Activated CD4-positive, alpha-beta T cell treated with anti-CD3 and anti-CD28 coated beads, Interleukin-2, amount 50 U/mL, for 1 hour (primary cell): ENCODE measurements around the gene HOXC9.
"Not testable (repeated sequence)": the region's sequence is repeated elsewhere in the genome, so short reads cannot be mapped to it uniquely, and the experiment has no call there.

Source experiments
- DNase-seq: peaks from one replicate; pipeline ENCODE4 v3.0.0-alpha.2; 2020

Gene HOXC9

DNA sequence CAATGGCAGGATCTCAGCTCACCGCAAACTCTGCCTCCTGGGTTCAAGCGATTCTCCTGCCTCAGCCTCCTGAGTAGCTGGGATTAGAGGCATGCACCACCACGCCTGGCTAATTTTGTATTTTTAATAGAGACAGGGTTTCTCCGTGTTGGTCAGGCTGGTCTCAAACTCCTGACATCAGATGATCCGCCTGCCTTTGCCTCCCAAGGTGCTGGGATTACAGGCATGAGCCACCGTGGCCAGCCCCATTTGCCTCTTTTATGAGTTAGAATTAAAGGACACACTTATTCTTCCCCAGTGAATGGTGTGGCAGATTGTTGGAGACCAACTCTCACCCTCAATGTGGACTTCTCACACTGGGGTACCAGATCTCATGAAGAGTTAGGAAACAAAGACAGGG lies 42.1 kb downstream of the HOXC9 start:
- DNase-seq = not testable (repeated sequence)

DNA sequence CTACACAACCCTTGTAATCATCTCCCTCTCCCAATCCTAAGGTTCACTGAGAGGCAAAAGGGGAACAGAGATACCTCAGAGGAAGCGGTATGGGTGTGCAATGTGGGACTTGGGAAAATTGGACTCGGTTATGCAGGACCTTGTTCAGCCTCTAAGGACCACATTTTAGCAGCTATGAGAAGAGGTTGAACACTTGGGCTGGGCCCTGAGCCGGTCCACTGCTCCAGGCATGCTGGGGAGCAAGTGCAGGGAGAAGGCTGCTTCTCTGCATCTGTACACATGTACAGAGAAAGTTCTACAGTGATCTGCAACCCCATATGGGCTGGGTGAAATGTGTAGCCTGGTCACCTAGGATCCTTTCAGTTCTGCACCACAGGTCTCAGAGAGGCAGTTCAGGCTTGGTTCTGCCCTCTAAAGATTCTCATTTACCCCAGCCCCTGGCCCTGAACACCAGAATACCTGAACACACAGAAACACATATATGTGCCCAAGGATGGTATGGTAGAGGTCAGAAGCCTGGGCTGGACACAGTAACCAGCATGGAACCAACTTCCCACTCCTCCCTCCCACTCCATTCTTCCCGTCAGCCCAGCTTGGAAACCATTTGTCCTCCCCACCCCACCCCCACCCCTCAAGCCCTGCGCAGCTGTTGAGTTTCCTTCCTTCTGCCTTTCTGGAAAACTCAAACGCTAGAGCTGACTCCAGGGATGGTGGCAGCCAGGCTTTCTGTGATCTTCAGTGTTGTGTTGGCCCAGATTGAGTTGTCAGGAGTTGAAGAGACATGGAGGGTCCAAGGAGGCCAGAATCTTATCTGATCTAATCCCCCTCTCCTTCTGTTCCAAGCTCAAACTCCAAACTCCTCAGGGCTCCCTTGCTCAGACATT lies 43.3 kb downstream of the HOXC9 start:
- no peak for DNase-seq

- no peak for DNase-seq
Observed at GRCh38 chr12:54044425-54045103, 44.6 kb downstream of the HOXC9 start.

- no peak for DNase-seq
Observed at GRCh38 chr12:54045401-54045800, 45.4 kb downstream of the HOXC9 start.

GRCh38 chr12:54045868-54046521 lies 46.0 kb downstream of the HOXC9 start:
- DNase-seq = no peak

DNA sequence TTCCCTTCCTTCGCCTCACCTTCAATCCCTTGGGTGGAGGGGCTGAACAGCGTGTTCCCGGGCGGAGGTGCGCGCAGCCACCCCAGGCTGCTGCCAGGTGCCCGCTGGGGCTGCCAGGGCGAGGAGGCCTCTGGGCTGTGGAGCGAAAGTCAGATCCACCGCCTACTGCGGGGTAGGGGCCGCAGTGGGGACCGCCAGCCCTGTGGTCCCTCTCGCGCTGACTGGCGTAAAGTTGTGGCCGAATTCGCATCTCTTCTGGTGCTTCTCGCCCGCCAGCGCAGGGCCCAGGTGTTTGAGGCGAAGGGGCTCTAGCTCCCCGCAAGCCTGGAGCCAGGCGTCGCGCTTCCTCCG lies 46.8 kb downstream of the HOXC9 start:
- no peak for DNase-seq

- no peak for DNase-seq
Observed at GRCh38 chr12:54047160-54047963, 47.4 kb downstream of the HOXC9 start.

DNA sequence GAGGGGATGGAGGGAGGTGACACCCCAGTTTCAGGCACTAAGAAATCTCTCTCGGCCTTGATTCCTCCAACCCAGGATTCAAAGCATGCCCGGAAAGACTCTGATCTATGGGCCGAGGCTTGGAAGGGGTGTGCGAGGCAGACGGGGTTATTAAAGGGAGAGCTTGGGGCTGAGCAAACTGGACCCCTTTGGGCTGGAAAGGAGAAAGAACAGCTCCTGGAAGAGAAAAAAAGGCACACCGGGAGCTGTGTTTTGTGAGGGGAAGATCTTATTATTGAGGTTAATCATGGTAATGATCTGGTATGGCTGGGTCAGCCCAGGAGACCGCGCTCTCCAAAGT lies 48.0 kb downstream of the HOXC9 start:
- no peak for DNase-seq

- DNase-seq = no peak
Observed at GRCh38 chr12:54048406-54049093, 48.6 kb downstream of the HOXC9 start.

DNA sequence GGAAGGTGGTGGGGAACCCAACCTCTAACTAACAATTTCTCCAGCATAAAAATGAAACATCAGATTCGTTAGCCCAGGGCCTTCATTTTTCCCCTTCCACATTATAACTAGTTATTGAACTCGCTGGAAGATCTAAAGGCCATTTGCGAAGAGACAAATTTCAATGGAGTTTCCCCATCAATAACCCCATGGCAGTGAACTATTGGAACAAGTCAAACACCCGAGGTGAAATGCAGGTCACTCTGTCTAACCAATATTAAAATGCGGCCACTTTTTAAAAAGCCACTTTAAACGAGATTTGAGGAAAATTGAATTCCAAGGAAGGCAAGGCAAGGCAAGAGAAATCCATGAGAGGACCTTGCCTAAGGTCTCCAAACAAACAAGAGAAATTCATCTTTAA lies 49.1 kb downstream of the HOXC9 start:
- DNase-seq = no peak

DNA sequence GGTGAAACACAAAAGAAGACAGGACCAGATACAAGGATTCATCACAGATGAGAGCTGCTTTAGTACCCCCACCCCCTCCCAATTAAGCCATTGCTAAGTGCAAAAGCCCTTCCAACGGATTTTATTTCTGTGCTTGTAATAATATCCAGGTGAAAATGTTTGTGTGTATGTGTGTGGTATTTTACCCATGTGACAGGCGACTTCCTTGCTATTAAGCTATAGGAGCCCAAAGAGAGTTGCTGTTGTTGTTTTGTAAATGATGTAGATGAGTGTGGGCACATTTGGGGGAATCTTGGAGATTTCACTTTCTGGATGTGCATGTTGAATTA lies 50.5 kb downstream of the HOXC9 start:
- DNase-seq = no peak

DNA sequence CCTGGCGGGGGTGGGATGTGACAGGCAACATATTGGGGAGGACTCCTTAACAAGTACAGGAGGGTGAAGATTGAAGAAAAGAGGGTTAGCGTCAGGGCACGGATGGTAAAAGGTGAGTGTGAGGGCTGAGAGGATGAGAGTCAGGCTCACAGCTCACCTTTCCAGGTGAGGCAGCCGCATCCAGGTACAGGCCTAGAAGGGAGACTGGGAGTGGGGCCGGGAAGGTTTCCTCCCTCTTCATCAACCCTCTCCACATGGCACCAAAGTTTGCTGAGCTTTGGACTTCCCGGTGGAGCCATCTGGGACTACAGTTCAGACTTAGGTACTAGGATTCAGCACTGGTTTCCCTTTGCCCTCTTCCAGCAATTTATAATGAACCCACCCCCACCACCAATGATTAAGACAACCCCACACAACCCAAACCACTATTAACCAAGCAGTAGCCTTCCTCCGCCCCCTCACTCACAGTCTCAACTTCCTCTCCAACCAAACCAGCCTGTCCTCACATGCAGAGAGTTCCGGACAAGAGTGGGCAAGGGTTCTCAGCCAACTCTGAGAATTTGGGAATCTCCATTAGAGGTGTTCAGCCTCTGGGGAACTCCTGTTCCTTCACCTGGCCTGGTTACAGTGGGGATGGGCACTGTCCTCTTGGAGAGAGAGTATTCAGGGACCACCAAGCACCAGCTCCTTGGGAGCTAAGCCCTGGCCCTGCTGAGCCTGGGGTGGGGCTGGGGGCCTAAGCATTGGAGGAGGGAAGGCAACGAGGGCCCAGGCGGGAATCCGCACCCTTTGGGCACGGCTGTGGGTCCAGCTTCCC lies 51.3 kb downstream of the HOXC9 start:
- DNase-seq = no peak

DNA sequence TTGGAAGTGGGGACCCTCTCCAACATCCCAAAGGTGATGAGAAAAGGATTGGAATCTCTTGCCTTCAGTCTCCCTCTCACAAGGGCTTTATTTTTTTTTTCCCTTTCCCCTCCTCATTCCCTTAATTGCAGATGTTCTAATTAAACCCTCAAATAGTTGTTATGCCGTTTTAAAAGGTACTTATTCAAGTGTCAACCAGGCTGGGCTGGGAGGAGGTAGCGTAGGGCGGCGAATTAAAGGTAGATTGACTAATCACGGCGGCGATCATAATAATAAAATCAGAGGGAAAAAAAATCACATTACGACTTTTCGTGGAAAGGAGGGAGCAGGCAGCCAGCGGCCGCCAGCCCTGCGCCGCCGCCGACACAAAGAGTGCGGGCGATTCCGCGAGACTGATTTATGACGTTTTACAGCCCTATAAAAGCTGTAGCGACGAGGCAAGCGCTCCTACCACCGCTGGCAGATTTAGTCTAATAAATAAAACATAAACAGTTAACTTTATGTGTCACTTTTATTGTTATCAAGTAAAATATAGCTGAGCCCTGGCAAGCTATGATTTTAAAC lies 52.0 kb downstream of the HOXC9 start:
- DNase-seq = no peak

DNA sequence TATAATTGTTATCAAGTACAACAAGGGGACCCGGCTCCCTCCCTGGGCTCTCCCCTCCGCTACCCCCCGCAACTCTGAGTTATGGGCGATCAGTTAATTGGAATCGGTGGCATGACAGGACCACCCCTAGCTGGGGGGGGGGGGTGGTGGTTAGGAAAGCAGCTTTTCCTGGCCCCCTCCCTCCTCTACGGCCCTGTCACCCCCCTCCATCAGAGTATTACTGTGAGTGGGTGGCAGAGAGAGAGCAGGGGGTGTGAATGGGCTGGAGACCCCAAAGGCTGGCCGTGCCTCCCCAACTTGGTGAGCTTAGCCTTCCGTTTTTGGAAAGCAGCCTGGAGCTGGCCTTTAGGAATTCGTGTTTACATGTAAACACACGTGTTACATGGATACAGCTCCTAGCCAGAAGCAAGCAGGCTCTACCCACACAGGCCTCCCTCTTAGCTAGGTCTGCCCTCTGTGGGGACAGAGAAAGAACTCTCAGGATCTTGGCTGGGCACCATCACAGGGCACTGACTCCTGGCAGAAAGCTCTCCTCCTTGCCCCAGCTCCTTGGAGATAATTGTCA lies 52.6 kb downstream of the HOXC9 start:
- DNase-seq = no peak
